Large intestine (tissue), 3 donors: Measurements from ENCODE around the gene TNPO2. TPM values are rescaled to one million over a fixed set of nuclear protein-coding genes. Genes with fewer than 3 reads are reported as not detected.
"Not testable (repeated sequence)": the region's sequence is repeated elsewhere in the genome, so short reads cannot be mapped to it uniquely, and the experiment has no call there.

Experiments
- DNase-seq, 2 donors: peaks; one replicate each; pipeline versions ENCODE4 v3.0.0 to v3.0.0-alpha.2; 2013
- H3K27ac ChIP-seq: one replicate; pipeline ENCODE4 v1.5.1; 2013; ENCODE audit warnings: low read length
- H3K27me3 ChIP-seq: 2 replicates; pipeline ENCODE4 v1.6.1; 2013; ENCODE audit warnings: low read length; ENCODE audit not compliant: control insufficient read depth, insufficient read depth
- H3K36me3 ChIP-seq: 2 replicates; pipeline ENCODE4 v1.6.1; 2013; ENCODE audit warnings: low read length; ENCODE audit not compliant: control insufficient read depth, insufficient read depth
- H3K4me1 ChIP-seq: one replicate; pipeline ENCODE4 v1.6.1; 2013; ENCODE audit warnings: low read length; ENCODE audit not compliant: control insufficient read depth, insufficient read depth
- H3K4me3 ChIP-seq: one replicate; pipeline ENCODE4 v1.5.1; 2013; ENCODE audit warnings: low read length
- H3K9me3 ChIP-seq: one replicate; pipeline ENCODE4 v1.6.1; 2013; ENCODE audit warnings: mild to moderate bottlenecking, low read depth, low read length, moderate library complexity; ENCODE audit not compliant: control insufficient read depth
- WGBS: methylation state at CpG from one replicate; pipeline ENCODE4 v1.1.5; 2013; ENCODE audit warnings: low lambda C conversion rate; ENCODE audit not compliant: insufficient coverage; 5-methylcytosine and 5-hydroxymethylcytosine counted together
- polyA plus RNA-seq: library from polyadenylated mRNA; unstranded; fragments of 120-200 nt; gene quantifications from one replicate; pipeline ENCODE4 v1.2.1, GENCODE V29; 2013

TNPO2 gene
- polyA plus RNA-seq, 1 donor: 49.2 TPM

GRCh38 chr19:12695096-12695495 is 28.6 kb downstream of the TNPO2 start:
- no peaks in the 10 kb centered on the region for H3K27me3 ChIP-seq
- peaks cover 13% of the 10 kb centered on the region for H3K36me3 ChIP-seq
- no peak overlapping the region for H3K27ac ChIP-seq
- H3K4me3 ChIP-seq: no peak overlapping the region
- peaks cover 12% of the 10 kb centered on the region for H3K4me1 ChIP-seq
- no CpG with 5 or more reads among the region's 2 CpGs for WGBS
- DNase-seq: no peak
- no peaks in the 10 kb centered on the region for H3K9me3 ChIP-seq

GRCh38 chr19:12694641-12695040 is 29.1 kb downstream of the TNPO2 start:
- Histone ChIP-seq H3K4me1 (peaks cover 12% of the 10 kb centered on the region), H3K4me3 (no peak overlapping the region), H3K9me3 (no peaks in the 10 kb centered on the region), H3K27ac (no peak overlapping the region), H3K27me3 (no peaks in the 10 kb centered on the region), H3K36me3 (peaks cover 10% of the 10 kb centered on the region)
- no peak for DNase-seq
- no CpG with 5 or more reads among the region's 16 CpGs for WGBS

GRCh38 chr19:12692960-12693359 is 30.8 kb downstream of the TNPO2 start:
- no peak for DNase-seq
- peaks cover 12% of the 10 kb centered on the region for H3K4me1 ChIP-seq
- no peaks in the 10 kb centered on the region for H3K9me3 ChIP-seq
- H3K27ac ChIP-seq: no peak overlapping the region
- H3K36me3 ChIP-seq: peaks cover 6% of the 10 kb centered on the region
- no peak overlapping the region for H3K4me3 ChIP-seq
- H3K27me3 ChIP-seq: no peaks in the 10 kb centered on the region
- no CpG with 5 or more reads among the region's 5 CpGs for WGBS

GRCh38 chr19:12689581-12690216 is 34.0 kb downstream of the TNPO2 start:
- H3K27ac ChIP-seq: no peak overlapping the region
- WGBS: no CpG with 5 or more reads among the region's 26 CpGs
- no peak for DNase-seq
- H3K4me1 ChIP-seq: no peaks in the 10 kb centered on the region
- no peaks in the 10 kb centered on the region for H3K27me3 ChIP-seq
- H3K36me3 ChIP-seq: peaks cover 6% of the 10 kb centered on the region
- no peak overlapping the region for H3K4me3 ChIP-seq
- no peaks in the 10 kb centered on the region for H3K9me3 ChIP-seq

- H3K9me3 ChIP-seq: no peaks in the 10 kb centered on the region
- H3K4me3 ChIP-seq: no peak overlapping the region
- no peaks in the 10 kb centered on the region for H3K4me1 ChIP-seq
- no peaks in the 10 kb centered on the region for H3K27me3 ChIP-seq
- DNase-seq: no peak
- no CpG with 5 or more reads among the region's 12 CpGs for WGBS
- peaks cover 6% of the 10 kb centered on the region for H3K36me3 ChIP-seq
- no peak overlapping the region for H3K27ac ChIP-seq
Observed at GRCh38 chr19:12689012-12689411, 34.7 kb downstream of the TNPO2 start.

GRCh38 chr19:12687496-12688196 is 36.1 kb downstream of the TNPO2 start, which contains the start of gene GNG14:
Gene GNG14 (plus strand): TSS chr19:12687998. CDS start chr19:12688049, 51 bp downstream.
- Histone ChIP-seq H3K9me3 (no peaks in the 10 kb centered on the region), H3K4me3 (no peak within 1 kb of the TSS), H3K27ac (no peak within 1 kb of the TSS), H3K36me3 (peaks cover 6% of the 10 kb centered on the region), H3K27me3 (no peaks in the 10 kb centered on the region), H3K4me1 (no peaks in the 10 kb centered on the region)
- WGBS: no CpG with 5 or more reads among the region's 9 CpGs
- DNase-seq: no peak

GRCh38 chr19:12685831-12686230 is 37.9 kb downstream of the TNPO2 start:
- DNase-seq: no peak
- no peaks in the 10 kb centered on the region for H3K27me3 ChIP-seq
- H3K36me3 ChIP-seq: peaks cover 6% of the 10 kb centered on the region
- WGBS: no CpG with 5 or more reads among the region's 3 CpGs
- H3K4me1 ChIP-seq: no peaks in the 10 kb centered on the region
- no peak overlapping the region for H3K4me3 ChIP-seq
- no peak overlapping the region for H3K27ac ChIP-seq
- H3K9me3 ChIP-seq: no peaks in the 10 kb centered on the region

- no peaks in the 10 kb centered on the region for H3K4me1 ChIP-seq
- H3K27me3 ChIP-seq: no peaks in the 10 kb centered on the region
Observed at GRCh38 chr19:12681074-12681987, 42.4 kb downstream of the TNPO2 start, which contains the start of gene DHPS. Gene DHPS (minus strand): TSS chr19:12681880. CDS start chr19:12681766, 114 bp downstream.

GRCh38 chr19:12680034-12680433 is 43.7 kb downstream of the TNPO2 start:
- Histone ChIP-seq H3K27ac (no peak overlapping the region), H3K9me3 (no peaks in the 10 kb centered on the region), H3K36me3 (peaks cover 48% of the 10 kb centered on the region), H3K27me3 (no peaks in the 10 kb centered on the region), H3K4me3 (no peak overlapping the region), H3K4me1 (no peaks in the 10 kb centered on the region)
- no peak for DNase-seq
- no CpG with 5 or more reads among the region's 9 CpGs for WGBS

More at GRCh38 chr19:12681074-12681987, 42.4 kb downstream of the TNPO2 start, which contains the start of gene DHPS:
- WGBS: 0% methylated on average over 1 of the region's 68 CpGs
- no peaks in the 10 kb centered on the region for H3K9me3 ChIP-seq
- peak within 1 kb of the TSS; percentile 99 for H3K27ac ChIP-seq
- peak within 1 kb of the TSS; percentile 96 for H3K4me3 ChIP-seq
- peaks cover 35% of the 10 kb centered on the region for H3K36me3 ChIP-seq
- peak; percentile 96 to 98 for DNase-seq

GRCh38 chr19:12678039-12678438 is 45.7 kb downstream of the TNPO2 start:
- H3K36me3 ChIP-seq: peaks cover 61% of the 10 kb centered on the region
- H3K9me3 ChIP-seq, H3K27me3 ChIP-seq, H3K27ac ChIP-seq, H3K4me1 ChIP-seq, H3K4me3 ChIP-seq: not testable (repeated sequence)
- DNase-seq: peak; percentile 69 to 74
- 20% methylated on average over 1 of the region's 5 CpGs for WGBS
